ENCODE measurements around the gene BAHD1.

BAHD1 gene

DNA sequence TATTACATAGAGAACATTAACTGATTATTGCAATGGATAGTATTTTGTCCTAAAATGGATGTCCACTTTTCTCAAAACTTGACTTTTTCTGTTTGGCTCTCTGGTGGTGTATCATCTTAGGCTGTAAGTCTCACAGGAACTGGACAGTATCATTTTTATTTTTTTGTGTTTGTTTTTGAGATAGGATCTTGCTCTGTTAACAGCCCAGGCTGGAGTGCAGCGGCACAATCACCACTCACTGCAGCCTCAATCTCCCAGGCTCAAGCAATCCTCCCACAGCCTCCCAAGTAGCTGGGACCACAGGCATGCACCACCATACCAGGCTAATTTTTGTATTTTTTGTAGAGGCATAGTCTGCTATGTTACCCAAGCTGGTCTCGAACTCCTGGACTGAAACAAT is 43.2 kb downstream of the BAHD1 start:
- no peak for DNase-seq (ENCODE audit: low read depth)
- no peak overlapping the region for H3K4me3 ChIP-seq (ENCODE audit: low read depth, low read length)

DNA sequence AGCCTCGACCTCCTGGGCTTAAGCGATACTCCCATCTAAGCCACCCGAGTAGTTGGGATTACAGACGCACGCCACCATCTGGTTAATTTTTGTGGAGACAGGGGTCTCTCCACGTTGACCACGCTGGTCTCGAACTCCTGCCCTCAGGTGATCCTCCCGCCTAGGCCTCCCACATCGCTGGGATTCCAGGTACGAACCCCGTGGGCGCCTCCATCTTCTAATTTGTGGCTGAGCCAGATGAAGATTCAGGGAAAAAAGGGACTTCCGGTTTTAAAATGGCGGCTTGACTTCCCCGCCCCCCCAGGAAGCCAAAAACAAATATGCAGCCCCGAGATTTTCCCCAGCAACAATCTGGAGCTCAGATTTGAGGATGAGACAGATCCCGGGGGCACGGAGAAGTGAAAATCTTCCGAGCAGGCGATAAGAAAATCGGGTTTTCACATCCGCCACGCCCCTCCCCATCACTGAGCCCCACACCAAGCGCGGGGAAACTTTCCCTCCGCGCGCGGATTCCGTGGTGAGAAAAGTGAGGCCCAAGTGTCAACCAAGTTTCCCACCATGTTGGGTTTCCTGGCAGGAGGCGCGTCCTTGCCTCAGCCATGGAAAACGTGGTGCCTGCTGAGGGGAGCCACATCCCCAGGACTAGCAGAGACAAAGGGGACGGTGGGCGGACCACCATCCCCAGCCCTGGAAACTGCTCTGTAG is 45.5 kb downstream of the BAHD1 start:
- H3K4me3 ChIP-seq (ENCODE audit: low read depth, low read length): no peak overlapping the region
- no peak for DNase-seq (ENCODE audit: low read depth)

DNA sequence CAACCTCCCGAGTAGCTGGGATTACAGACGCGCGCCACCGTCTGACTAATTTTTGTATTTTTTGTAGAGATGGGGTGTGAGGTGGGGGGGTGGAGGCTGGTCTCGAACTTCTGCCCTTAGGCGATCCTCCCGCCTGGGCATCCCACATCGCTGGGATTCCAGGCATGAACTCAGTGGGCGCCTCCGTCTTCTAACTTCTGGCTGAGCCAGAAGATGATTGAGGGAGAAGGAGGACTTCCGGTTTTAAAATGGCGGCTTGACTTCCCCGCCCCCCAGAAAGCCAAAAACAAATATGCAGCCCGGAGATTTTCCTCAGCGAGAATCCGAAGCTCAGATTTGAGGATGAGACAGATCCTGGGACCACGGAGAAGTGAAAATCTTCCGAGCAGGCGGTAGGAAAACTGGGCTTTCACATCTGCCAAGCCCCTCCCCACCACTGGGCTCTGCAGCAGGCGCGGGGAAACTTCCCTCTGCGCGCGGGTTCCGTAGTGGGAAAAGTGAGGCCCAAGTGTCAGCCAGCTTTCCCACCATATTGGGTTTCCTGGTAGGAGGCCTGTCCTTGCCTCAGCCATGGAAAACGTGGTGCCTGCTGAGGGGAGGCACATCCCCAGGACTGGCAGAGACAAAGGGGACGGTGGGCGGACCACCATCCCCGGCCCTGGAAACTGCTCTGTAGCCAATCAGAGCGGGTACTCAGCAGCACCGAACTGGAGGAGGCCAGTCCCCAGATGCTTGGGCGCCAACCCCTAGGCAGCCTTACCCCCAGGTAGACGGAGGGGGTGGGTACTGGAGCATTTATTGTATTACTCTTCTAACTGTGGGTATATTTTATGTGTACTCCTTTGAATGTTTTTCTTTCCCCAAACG is 47.3 kb downstream of the BAHD1 start:
- no peak for DNase-seq (ENCODE audit: low read depth)
- no peak overlapping the region for H3K4me3 ChIP-seq (ENCODE audit: low read depth, low read length)

GRCh38 chr15:40489274-40490175 is 48.8 kb downstream of the BAHD1 start:
- H3K4me3 ChIP-seq (ENCODE audit: low read depth, low read length): no peak overlapping the region
- no peak for DNase-seq (ENCODE audit: low read depth)

DNA sequence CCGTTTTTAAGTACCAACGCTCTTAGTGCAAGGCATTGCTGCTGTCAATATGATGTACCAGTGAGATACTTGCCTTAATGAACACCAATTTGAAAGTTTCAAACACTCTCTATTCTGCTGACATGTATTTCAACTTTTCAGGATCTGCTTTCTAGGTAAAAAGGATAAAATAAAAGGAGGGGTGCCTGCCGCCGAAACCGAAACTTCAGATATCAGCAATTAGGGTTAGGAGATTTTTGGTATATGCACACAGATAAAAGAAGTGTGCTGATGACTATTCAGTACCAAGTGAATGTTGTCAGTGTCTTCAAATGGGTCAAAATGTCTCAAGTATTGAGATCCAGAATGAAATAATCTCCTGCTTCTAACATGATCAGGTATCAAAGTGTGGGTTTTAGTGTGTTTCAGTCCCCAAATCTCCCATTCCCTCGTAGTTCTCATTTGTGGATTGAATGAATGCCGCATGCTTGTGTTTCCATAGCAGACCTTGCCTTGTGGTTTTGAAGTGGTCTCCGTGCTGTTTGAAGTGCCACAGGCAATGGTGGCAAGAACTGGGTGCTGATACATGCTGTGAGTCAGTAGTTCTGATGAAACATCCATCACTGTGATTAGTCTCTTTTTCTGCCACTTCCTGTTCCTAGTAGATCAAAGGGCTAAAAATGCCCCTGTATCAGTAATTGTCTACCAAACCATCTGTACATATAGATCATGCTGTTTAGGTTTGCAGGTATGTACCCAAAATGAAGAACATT is 52.5 kb downstream of the BAHD1 start:
- no peak overlapping the region for H3K4me3 ChIP-seq (ENCODE audit: low read depth, low read length)
- no peak for DNase-seq (ENCODE audit: low read depth)

DNA sequence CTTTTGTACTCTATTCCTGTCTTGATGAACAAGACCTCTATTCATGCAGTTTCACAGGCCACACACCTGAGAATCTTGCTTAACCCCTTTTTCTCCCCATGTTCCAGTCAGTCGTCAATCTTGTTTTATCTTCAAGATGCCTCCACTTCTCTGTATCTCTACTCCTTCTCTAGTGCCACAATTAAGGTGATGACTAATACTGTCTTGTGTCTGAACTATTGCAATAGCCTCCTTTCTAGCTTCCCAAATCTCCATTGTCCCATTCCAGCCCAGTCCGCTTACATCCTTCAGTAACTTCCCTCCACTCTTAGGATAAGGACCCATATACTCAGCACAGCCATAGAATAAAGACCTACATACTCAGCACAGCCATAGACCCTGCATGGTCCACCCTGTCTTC is 54.8 kb downstream of the BAHD1 start:
- H3K4me3 ChIP-seq (ENCODE audit: low read depth, low read length): no peak overlapping the region
- DNase-seq (ENCODE audit: low read depth): no peak

GRCh38 chr15:40498418-40498817 is 57.7 kb downstream of the BAHD1 start:
- DNase-seq (ENCODE audit: low read depth): no peak

GRCh38 chr15:40498891-40499290 is 58.1 kb downstream of the BAHD1 start:
- DNase-seq (ENCODE audit: low read depth): no peak
- H3K4me3 ChIP-seq (ENCODE audit: low read depth, low read length): no peak overlapping the region

More at GRCh38 chr15:40498418-40498817, 57.7 kb downstream of the BAHD1 start:
- H3K4me3 ChIP-seq (ENCODE audit: low read depth, low read length): no peak overlapping the region

DNA sequence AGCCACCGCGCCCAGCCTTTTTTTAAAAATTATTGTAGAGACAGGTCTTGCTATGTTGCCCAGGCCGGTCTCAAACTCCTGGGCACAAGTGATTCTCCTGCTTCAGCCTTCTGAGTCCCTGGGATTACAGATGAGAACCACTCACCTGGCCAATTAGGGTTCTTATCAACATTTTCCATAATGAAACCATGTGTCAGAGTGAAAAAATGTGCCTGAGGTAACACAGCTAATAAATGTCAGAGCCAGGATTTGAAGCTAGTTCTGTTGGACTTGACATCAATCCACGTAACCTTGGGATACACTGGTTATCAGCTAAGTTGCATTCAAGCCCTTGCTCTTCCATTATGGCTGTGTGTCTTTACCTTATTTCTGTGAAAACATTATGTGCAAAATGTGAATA is 59.2 kb downstream of the BAHD1 start:
- H3K4me3 ChIP-seq (ENCODE audit: low read depth, low read length): no peak overlapping the region
- DNase-seq (ENCODE audit: low read depth): no peak

DNA sequence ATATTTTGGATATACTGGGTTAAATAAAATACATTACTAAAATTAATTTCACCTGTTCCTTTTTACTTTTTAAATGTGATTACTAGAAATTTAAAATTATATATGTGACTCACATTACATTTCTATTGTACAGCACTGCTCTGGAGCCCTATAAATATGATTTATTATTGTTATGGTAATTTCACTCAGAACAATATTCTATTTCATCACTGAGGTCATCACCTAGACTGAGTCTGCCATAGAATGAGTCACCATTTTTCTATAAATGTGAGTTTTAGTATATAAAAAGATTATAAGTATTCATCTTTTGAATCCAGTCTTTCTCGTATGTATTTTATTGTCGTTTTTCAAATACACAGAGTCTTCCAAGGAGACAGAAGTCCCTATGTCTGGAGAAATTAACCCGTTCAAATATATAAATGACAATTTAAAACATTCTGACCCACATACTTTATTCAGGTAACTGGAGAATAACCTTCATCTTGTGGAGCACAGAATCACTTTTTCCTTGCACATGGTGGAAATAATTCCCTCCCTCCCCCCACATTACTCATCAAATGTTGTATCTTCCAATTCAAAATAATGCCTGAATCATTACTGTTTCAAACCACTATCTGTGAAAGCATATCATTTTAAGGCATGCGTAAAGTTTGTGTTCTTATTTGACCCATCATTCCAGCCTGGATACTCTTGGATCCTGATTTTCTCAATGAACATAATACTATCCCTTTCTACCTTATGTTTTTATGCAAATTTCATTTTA is 60.0 kb downstream of the BAHD1 start:
- H3K4me3 ChIP-seq (ENCODE audit: low read depth, low read length): no peak overlapping the region
- no peak for DNase-seq (ENCODE audit: low read depth)

- no peak for DNase-seq (ENCODE audit: low read depth)
- H3K4me3 ChIP-seq (ENCODE audit: low read depth, low read length): no peak overlapping the region
Measured at GRCh38 chr15:40501487-40501886, 60.7 kb downstream of the BAHD1 start.

GRCh38 chr15:40506964-40507571 is 66.3 kb downstream of the BAHD1 start:
- peak overlapping the region; percentile 33 for H3K4me3 ChIP-seq (ENCODE audit: low read depth, low read length)
- peak; percentile 28 for DNase-seq (ENCODE audit: low read depth)

DNA sequence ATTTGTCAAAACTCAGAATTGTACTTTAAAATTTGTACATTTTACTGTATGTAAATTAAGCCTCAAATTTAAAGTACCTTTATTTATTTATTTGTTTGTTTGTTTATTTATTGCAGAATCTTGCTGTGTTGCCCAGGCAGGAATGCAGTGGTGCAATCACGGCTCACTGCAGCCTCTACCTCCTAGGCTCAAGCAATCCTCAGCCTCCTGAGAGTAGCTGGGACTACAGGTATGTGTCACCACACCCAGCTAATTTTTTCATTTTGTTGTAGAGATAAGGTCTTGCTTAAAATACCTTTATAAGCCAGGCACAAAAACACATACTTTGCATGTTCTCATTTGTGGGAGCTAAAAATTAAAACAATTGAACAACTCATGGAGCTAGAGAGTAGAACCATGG is 67.5 kb downstream of the BAHD1 start:
- H3K4me3 ChIP-seq (ENCODE audit: low read depth, low read length): no peak overlapping the region
- no peak for DNase-seq (ENCODE audit: low read depth)

DNA sequence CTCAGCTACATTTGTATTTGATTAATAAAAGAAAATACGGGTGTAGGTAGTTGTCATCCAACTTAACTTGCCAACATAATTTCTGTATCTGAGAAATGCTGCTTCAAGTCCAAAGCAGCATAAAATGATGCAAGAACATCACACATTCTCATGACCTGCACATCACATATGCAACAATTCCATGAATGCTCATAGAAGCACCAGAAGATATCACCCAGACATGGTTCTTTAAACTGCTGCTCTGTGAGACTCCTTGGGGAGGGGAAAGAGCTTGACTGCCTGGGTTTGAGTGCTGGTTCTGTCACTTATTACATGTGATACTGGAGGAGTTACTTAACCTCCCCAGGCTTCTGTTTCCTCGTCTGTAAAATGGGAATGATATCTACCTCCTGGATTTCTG is 69.4 kb downstream of the BAHD1 start:
- DNase-seq (ENCODE audit: low read depth): no peak
- no peak overlapping the region for H3K4me3 ChIP-seq (ENCODE audit: low read depth, low read length)

DNA sequence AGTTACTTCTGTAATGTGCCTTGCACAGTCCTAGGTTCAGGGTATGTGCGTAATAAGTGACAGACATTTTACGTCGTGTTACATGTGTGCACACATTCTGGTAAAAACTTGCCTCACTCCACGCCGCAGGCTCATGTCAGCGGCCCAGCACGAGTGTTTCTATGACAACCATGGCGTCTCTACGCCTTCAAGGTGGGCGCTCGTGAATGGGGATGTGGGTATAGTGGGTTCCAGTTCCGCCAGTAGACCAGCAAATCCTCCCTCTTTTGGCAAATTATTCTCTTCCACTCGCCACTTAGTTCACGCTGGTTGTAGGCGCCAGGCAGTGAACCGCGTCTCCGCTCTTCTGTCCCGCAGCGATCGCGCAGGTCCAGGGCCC is 70.3 kb downstream of the BAHD1 start:
- H3K4me3 ChIP-seq (ENCODE audit: low read depth, low read length): peak overlapping the region; percentile 56
- no peak for DNase-seq (ENCODE audit: low read depth)

- peak overlapping the region; percentile 56 for H3K4me3 ChIP-seq (ENCODE audit: low read depth, low read length)
Measured at GRCh38 chr15:40511472-40512133, 70.8 kb downstream of the BAHD1 start.

DNA sequence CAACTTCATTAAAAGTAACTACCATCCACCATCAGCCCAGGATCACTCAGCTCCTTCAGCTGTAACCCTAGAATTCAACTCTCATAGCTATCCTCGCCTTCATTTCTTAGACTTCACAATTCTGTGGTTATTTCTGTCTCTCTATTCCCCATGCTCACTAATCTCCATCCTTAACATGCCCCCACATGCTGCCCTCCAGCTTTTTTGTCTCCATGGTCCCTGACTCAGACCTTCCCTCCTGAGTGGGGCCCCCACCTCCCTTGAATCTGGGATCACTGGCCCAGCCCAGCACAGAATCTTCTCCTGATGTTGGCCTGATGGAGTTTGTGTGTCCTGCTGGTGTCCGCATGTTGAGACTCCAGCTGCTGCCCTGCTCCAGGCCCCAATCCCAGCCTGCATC is 71.7 kb downstream of the BAHD1 start:
- no peak overlapping the region for H3K4me3 ChIP-seq (ENCODE audit: low read depth, low read length)
- DNase-seq (ENCODE audit: low read depth): no peak

More at GRCh38 chr15:40511472-40512133, 70.8 kb downstream of the BAHD1 start:
- DNase-seq (ENCODE audit: low read depth): no peak

- H3K4me3 ChIP-seq (ENCODE audit: low read depth, low read length): no peak overlapping the region
Measured at GRCh38 chr15:40513609-40514008, 72.9 kb downstream of the BAHD1 start.

More at GRCh38 chr15:40513609-40514008, 72.9 kb downstream of the BAHD1 start:
- DNase-seq (ENCODE audit: low read depth): no peak

Data from skeletal muscle cell (primary cell).